Spleen (tissue), 11 donors: ENCODE measurements around the gene TMSB4X. TPM values are rescaled to one million over a fixed set of nuclear protein-coding genes. Genes with fewer than 3 reads are reported as not detected.
"Not testable (repeated sequence)": the region's sequence is repeated elsewhere in the genome, so short reads cannot be mapped to it uniquely, and the experiment has no call there.

Source experiments
- DNase-seq: peaks from one replicate; pipeline ENCODE4 v3.0.0-alpha.2; 2020
- H3K27ac ChIP-seq, 8 donors: fragments of 200-600 bp; sonication (generic) in 7 of 8; 1 replicate in 4 of 8; 2 replicates in 4 of 8; pipeline versions ENCODE4 v1.5.0 to v1.8.0; 2016 to 2021; ENCODE audit warnings: inconsistent platforms in 4 of 8, mild to moderate bottlenecking in 4 of 8, moderate library complexity in 1 of 8
- H3K27me3 ChIP-seq, 7 donors: fragments of 200-600 bp; sonication (generic) in 6 of 7; replicated peaks in 1 of 7; 1 replicate in 4 of 7; 2 replicates in 3 of 7; pipeline versions ENCODE4 v1.5.0 to v1.8.0; 2016 to 2021; ENCODE audit warnings: inconsistent platforms in 3 of 7, mild to moderate bottlenecking in 1 of 7
- H3K36me3 ChIP-seq, 6 donors: fragments of 200-600 bp; sonication (generic) in 5 of 6; 1 replicate in 4 of 6; 2 replicates in 2 of 6; pipeline versions ENCODE4 v1.5.0 to v1.8.0; 2016 to 2021; ENCODE audit warnings: inconsistent platforms in 2 of 6
- H3K4me1 ChIP-seq, 6 donors: fragments of 200-600 bp; sonication (generic) in 5 of 6; 1 replicate in 3 of 6; 2 replicates in 3 of 6; pipeline versions ENCODE4 v1.5.0 to v1.8.0; 2016 to 2021; ENCODE audit warnings: inconsistent platforms in 3 of 6
- H3K4me3 ChIP-seq, 8 donors: fragments of 200-600 bp; sonication (generic) in 7 of 8; 1 replicate in 4 of 8; 2 replicates in 4 of 8; pipeline versions ENCODE4 v1.5.0 to v1.8.0; 2016 to 2021; ENCODE audit warnings: inconsistent platforms in 4 of 8, mild to moderate bottlenecking in 4 of 8, moderate library complexity in 2 of 8
- H3K9me3 ChIP-seq, 8 donors: fragments of 200-600 bp; sonication (generic) in 7 of 8; 1 replicate in 4 of 8; 2 replicates in 4 of 8; pipeline versions ENCODE4 v1.5.0 to v1.8.0; 2016 to 2021; ENCODE audit warnings: inconsistent platforms in 4 of 8
- POLR2A ChIP-seq, 3 donors: fragments of 450-650 bp; IDR thresholded peaks; one replicate each; pipeline ENCODE4 v1.5.1; 2017; ENCODE audit warnings: antibody characterized with exemption in 3 of 3, mild to moderate bottlenecking in 1 of 3
- POLR2AphosphoS5 ChIP-seq, 3 donors: sonication (generic); formaldehyde crosslinking; IDR thresholded peaks; one replicate each; pipeline ENCODE4 v1.5.1; 2017; ENCODE audit warnings: antibody characterized with exemption in 3 of 3
- WGBS, 5 donors: extraction: QIAGEN DNeasy Blood & Tissue Kit in 3 of 5; methylation state at CpG; one replicate each; pipeline versions ENCODE4 v1.1.5 to v1.1.7; 2013 to 2018; 5-methylcytosine and 5-hydroxymethylcytosine counted together
- intact Hi-C: fragments of 100-400 bp; cut with DNase I; formaldehyde crosslinking; loops from one replicate; pipeline ENCODE4 v1.15.0; 2023; ENCODE audit warnings: low total_unique reads
- polyA plus RNA-seq, 3 donors: library from polyadenylated mRNA; stranded (reverse); fragments of 200-250 nt; gene quantifications; one replicate each; pipeline ENCODE4 v1.2.1, GENCODE V29; 2013
- total RNA-seq, 7 donors: library from RNA; depleted of rRNA in 3 of 7; stranded (reverse); fragments of >200 nt in 3 of 7; fragmentation: NEBNext Ultra II Directional in 4 of 7; extraction: Animal tissue kit (Norgen Biotek cat#: 25700) in 4 of 7; gene quantifications; one replicate each; pipeline versions ENCODE4 v1.1.0 to v1.2.1, GENCODE V29; 2016 to 2021
- TF ChIP-seq, protein P1 (sequence below), 11 experiments: fragments of 200-600 bp in 7 of 11; fragments of 450-650 bp in 4 of 11; sonication (generic) in 4 of 11; IDR thresholded peaks in 8 of 11; conservative IDR thresholded peaks in 3 of 11; 1 replicate in 7 of 11; 2 replicates in 4 of 11; pipeline versions ENCODE4 v1.4.0 to v1.8.0; 2016 to 2021; ENCODE audit warnings: antibody characterized with exemption in 11 of 11, inconsistent platforms in 4 of 11, mild to moderate bottlenecking in 1 of 11
- donor health status: healthy with polysubstance abuse.
- donor health status: DM: no; HTN: no; CAD: no; lungs with moderate emphysema.
- donor health status: DM: no; HTN: no; CAD: no.
- donor health status: Bipolar disorder and iron deficiency.
- donor health status: healthy.
- donor health status: DM: no; HTN: no; CAD: no.
- donor health status: DM: yes; HTN: yes; CAD: no.

Gene TMSB4X
- total and polyA plus RNA-seq, 10 donors = 6,343 to 19,174 (median 11,085) TPM

DNA sequence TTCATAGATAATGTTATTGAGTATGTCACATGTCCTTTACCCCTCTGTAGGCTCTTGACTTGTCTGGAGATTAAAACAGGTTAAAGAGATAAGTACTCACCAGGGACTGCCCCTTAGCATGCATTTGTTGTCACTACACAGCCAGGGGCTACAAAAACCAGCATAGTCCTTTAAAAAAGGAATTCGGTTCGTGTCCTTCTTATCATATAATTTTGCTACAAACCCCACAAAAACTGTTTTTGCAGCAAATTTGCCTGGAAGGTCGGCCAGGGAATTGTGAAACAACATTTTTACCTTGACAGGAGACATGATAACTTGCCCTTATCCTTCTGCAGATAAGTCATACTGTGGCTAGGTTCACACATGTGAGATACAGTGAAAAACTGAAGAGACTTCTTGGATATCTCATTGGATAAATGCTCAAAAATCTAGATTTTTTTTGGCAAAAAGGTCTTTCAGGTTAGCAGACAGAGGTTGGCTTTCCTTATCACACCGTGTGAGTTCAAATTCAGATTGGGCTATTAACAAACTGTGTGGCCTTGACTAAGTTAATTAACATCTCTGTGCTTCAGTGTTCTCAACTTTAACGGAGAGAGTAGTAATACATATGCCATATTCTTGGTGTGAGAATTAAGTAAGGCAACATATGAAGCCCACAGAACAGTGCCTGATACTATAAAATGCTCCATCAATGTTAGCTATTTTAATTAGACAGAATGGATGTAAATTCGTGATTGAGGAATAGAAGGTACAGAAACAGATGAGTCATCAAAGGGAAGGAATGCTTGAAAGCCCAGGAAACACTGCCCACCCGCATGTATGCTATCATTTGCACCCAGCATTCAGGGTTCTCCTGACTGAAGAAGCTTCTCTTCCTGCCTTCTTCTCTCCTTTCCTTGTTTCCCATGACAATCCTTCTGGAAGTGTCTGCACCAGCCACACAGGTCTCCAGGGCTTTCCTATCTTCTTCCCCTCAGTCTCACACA, 39.5 kb downstream of the TMSB4X start:
- H3K4me3 ChIP-seq = peak overlapping the region in 1 of 8 donors; percentile 35

DNA sequence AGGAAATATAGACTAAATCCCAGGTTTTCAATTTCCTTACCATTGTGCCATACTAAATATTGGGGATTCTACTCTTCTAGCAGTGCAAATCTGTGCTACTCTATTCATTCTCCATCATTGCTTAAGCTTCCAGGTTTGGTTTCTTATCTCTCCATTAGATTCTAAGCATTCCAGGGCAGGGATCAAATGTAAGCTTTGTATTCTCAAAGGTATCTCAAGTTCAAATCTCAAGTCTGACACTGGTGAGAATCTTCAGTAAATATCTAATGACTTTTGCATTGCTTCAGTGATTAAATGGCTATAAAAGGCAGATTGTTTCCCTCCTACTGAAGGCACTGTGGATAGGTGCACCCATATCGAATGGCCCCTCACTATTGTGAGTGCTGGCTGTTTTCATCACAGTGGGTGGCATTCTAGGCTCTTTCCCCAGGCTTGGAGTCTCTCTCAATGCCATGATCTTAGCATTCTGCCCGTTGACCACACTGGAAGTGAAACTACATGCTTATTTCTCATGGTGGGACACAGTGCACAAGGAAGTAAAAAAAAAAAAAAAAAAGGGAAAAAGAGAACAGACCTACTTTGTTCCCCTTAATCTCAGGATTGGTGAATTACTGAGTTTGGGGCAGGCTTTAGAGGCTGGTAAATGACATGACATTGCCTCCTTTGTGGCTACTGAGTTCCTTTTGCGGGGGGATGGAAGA, 40.8 kb downstream of the TMSB4X start:
- DNase-seq = no peak
- intact Hi-C loops = no loop called here
- Histone ChIP-seq H3K9me3 (no peaks in the 10 kb centered on the region), H3K4me1 (peaks cover 15 to 51% (median 42%) of the 10 kb centered on the region in 6 donors), H3K27ac (peak overlapping the region in 4 of 8 donors; percentile 70 to 86 (median 84)), H3K27me3 (peaks cover 0 to 4% (median 0%) of the 10 kb centered on the region in 7 donors), H3K4me3 (peak overlapping the region in 1 of 8 donors; percentile 5), H3K36me3 (no peaks in the 10 kb centered on the region)
- TF ChIP-seq, protein P1, sequence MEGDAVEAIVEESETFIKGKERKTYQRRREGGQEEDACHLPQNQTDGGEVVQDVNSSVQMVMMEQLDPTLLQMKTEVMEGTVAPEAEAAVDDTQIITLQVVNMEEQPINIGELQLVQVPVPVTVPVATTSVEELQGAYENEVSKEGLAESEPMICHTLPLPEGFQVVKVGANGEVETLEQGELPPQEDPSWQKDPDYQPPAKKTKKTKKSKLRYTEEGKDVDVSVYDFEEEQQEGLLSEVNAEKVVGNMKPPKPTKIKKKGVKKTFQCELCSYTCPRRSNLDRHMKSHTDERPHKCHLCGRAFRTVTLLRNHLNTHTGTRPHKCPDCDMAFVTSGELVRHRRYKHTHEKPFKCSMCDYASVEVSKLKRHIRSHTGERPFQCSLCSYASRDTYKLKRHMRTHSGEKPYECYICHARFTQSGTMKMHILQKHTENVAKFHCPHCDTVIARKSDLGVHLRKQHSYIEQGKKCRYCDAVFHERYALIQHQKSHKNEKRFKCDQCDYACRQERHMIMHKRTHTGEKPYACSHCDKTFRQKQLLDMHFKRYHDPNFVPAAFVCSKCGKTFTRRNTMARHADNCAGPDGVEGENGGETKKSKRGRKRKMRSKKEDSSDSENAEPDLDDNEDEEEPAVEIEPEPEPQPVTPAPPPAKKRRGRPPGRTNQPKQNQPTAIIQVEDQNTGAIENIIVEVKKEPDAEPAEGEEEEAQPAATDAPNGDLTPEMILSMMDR (IDR thresholded peaks at IDR 0.05 in 8 of 11, conservative IDR thresholded peaks at IDR 0.05 in 3 of 11) = no peak
- TF ChIP-seq POLR2AphosphoS5 (IDR thresholded peaks at IDR 0.05) = no peak
- no peak for TF ChIP-seq POLR2A (IDR thresholded peaks at IDR 0.05)
- 42 to 63% (median 55%) methylated on average over 3 of the region's 3 CpGs for WGBS, 5 donors

More for the DNA sequence above, 39.5 kb downstream of the TMSB4X start:
- DNase-seq = no peak
- Histone ChIP-seq H3K36me3 (no peaks in the 10 kb centered on the region), H3K27me3 (peaks cover 0 to 5% (median 0%) of the 10 kb centered on the region in 7 donors), H3K4me1 (peaks cover 15 to 63% (median 42%) of the 10 kb centered on the region in 6 donors), H3K27ac (peak overlapping the region; percentile 60 to 86 (median 76)), H3K9me3 (no peaks in the 10 kb centered on the region)
- intact Hi-C loops = no loop called here
- TF ChIP-seq POLR2A (IDR thresholded peaks at IDR 0.05) (no peak), POLR2AphosphoS5 (IDR thresholded peaks at IDR 0.05) (no peak)
- TF ChIP-seq, protein P1 (IDR thresholded peaks at IDR 0.05 in 8 of 11, conservative IDR thresholded peaks at IDR 0.05 in 3 of 11) = no peak
- 42 to 54% (median 49%) methylated on average over 7 of the region's 7 CpGs for WGBS, 5 donors

DNA sequence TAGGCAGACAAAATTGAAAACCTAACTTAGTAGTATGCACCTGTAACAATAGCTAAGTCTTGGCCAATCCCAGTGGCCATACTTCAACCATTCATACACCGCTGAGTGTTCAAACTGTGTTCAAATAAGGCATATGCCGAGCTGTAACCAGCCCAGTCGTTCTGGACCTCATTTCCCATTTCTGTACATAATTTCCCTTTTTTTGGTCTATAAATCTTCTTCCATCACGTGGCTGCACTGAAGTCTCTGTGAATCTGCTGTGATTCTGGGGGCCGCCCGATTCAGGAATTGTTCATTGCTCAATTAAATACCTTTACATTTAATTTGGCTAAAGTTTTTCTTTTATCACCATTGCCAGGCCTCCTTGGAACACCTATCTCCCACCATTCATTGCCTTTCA, 41.8 kb downstream of the TMSB4X start:
- H3K27me3 ChIP-seq, H3K4me3 ChIP-seq, intact Hi-C loops, DNase-seq, H3K36me3 ChIP-seq, H3K9me3 ChIP-seq: not testable (repeated sequence)
- 36 to 61% (median 48%) methylated on average over 6 of the region's 6 CpGs for WGBS, 5 donors
- Histone ChIP-seq H3K4me1 (peaks cover 15 to 50% (median 42%) of the 10 kb centered on the region in 6 donors), H3K27ac (peak overlapping the region in 4 of 8 donors; percentile 70 to 86 (median 84))

DNA sequence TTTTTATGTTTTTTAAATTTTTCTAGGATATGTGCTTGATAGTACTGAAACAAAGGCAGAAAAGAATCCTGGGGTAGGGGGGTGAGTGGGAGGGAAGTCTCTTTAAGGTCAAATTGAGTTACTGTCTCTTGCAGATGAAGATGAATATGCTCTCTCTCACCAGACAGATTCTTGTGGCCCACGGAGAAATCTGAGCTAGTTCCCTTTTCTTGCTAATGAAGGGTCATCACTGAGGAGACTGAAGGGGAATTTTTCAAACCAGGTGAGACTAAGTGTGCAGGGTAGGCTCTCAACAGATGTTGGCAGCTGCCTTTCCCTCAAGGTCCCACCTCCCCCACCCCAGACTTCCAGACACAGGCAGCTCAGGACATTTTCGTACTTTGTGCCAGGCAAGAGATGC, 48.0 kb downstream of the TMSB4X start:
- Histone ChIP-seq H3K4me1 (peaks cover 0 to 45% (median 8%) of the 10 kb centered on the region in 6 donors), H3K9me3 (no peaks in the 10 kb centered on the region), H3K27ac (peak overlapping the region in 3 of 8 donors; percentile 5 to 35 (median 6)), H3K27me3 (peaks cover 0 to 5% (median 0%) of the 10 kb centered on the region in 7 donors), H3K4me3 (no peak overlapping the region), H3K36me3 (no peaks in the 10 kb centered on the region)
- intact Hi-C loops = no loop called here
- WGBS, 5 donors = 37 to 49% (median 44%) methylated on average over 2 of the region's 2 CpGs
- no peak for DNase-seq
- TF ChIP-seq POLR2AphosphoS5 (IDR thresholded peaks at IDR 0.05) (no peak), POLR2A (IDR thresholded peaks at IDR 0.05) (no peak)
- TF ChIP-seq, protein P1 (IDR thresholded peaks at IDR 0.05 in 8 of 11, conservative IDR thresholded peaks at IDR 0.05 in 3 of 11) = no peak
